ENCODE measurements around the gene VAX1. TPM values are rescaled to one million over a fixed set of nuclear protein-coding genes. Genes with fewer than 3 reads are reported as not detected.
"Not testable (repeated sequence)": the region's sequence is repeated elsewhere in the genome, so short reads cannot be mapped to it uniquely, and the experiment has no call there.

The VAX1 gene
- total and polyA plus RNA-seq, 2 donors (not counting 1 experiment from before 2014, with no cell fraction given) = not detected

GRCh38 chr10:117130862-117131375 is 7.2 kb downstream of the VAX1 start:
- Histone ChIP-seq H4K20me1 (ENCODE audit: control insufficient read depth, extremely low read depth, insufficient read depth, low read length) (no peaks in the 10 kb centered on the region), H3K27ac (ENCODE audit: insufficient read depth, low read length) (no peak overlapping the region), H3K4me2 (ENCODE audit: extremely low read depth, insufficient read depth, low read length) (no peak overlapping the region), H3K9ac (ENCODE audit: insufficient read depth, low read length) (no peak overlapping the region), H3K27me3 (ENCODE audit: control insufficient read depth, insufficient read depth, low read length) (peaks cover 46% of the 10 kb centered on the region), H2AFZ (ENCODE audit: low read length) (no peak overlapping the region), H3K79me2 (ENCODE audit: control insufficient read depth, insufficient read depth, low read length) (no peaks in the 10 kb centered on the region), H3K4me1 (ENCODE audit: control insufficient read depth, extremely low read depth, insufficient read depth, low read length) (no peaks in the 10 kb centered on the region), H3K36me3 (ENCODE audit: control insufficient read depth, insufficient read depth, low read length) (no peaks in the 10 kb centered on the region), H3K9me3 (ENCODE audit: control insufficient read depth, insufficient read depth, low read depth, low read length) (no peaks in the 10 kb centered on the region), H3K4me3 (replicated peaks in 1 of 4; ENCODE audit: control extremely low read depth in 1 of 4, insufficient read depth in 1 of 4, low read depth in 3 of 4, low read length in 4 of 4) (no peak overlapping the region)
- no peak for DNase-seq (ENCODE audit: low read depth in 2 of 2)
- no peak for TF ChIP-seq EZH2 (IDR thresholded peaks at IDR 0.05; ENCODE audit: low read length, missing control alignments)
- TF ChIP-seq, protein P1, sequence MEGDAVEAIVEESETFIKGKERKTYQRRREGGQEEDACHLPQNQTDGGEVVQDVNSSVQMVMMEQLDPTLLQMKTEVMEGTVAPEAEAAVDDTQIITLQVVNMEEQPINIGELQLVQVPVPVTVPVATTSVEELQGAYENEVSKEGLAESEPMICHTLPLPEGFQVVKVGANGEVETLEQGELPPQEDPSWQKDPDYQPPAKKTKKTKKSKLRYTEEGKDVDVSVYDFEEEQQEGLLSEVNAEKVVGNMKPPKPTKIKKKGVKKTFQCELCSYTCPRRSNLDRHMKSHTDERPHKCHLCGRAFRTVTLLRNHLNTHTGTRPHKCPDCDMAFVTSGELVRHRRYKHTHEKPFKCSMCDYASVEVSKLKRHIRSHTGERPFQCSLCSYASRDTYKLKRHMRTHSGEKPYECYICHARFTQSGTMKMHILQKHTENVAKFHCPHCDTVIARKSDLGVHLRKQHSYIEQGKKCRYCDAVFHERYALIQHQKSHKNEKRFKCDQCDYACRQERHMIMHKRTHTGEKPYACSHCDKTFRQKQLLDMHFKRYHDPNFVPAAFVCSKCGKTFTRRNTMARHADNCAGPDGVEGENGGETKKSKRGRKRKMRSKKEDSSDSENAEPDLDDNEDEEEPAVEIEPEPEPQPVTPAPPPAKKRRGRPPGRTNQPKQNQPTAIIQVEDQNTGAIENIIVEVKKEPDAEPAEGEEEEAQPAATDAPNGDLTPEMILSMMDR (conservative IDR thresholded peaks at IDR 0.05 in 1 of 2, IDR thresholded peaks at IDR 0.05 in 1 of 2; ENCODE audit: low read depth in 1 of 2, low read length in 2 of 2) = no peak

DNA sequence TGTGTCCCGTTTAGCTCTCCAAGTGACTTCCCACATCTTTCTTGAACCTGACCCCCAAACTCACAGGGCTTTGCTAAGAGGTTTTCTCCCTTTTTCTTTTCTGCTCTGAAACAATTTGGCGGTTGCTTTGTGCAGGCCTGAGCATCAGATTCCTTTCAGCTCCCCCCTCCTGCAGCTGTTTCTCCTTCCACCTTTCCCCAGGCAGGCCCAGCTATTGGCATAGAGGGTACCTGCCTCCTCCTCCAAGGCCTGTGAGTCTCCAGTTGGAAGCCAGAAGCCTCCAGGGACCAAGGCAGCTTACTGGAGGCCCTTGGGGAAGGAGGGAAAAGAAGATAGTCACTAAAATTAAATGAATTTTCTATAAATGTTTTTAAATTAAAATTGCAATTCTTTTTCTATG is 7.7 kb downstream of the VAX1 start:
- Histone ChIP-seq H3K4me2 (ENCODE audit: extremely low read depth, insufficient read depth, low read length) (no peak overlapping the region), H4K20me1 (ENCODE audit: control insufficient read depth, extremely low read depth, insufficient read depth, low read length) (no peaks in the 10 kb centered on the region), H3K79me2 (ENCODE audit: control insufficient read depth, insufficient read depth, low read length) (no peaks in the 10 kb centered on the region), H3K27ac (ENCODE audit: insufficient read depth, low read length) (no peak overlapping the region), H3K27me3 (ENCODE audit: control insufficient read depth, insufficient read depth, low read length) (peaks cover 42% of the 10 kb centered on the region), H3K9me3 (ENCODE audit: control insufficient read depth, insufficient read depth, low read depth, low read length) (no peaks in the 10 kb centered on the region), H3K36me3 (ENCODE audit: control insufficient read depth, insufficient read depth, low read length) (no peaks in the 10 kb centered on the region), H3K9ac (ENCODE audit: insufficient read depth, low read length) (no peak overlapping the region), H3K4me1 (ENCODE audit: control insufficient read depth, extremely low read depth, insufficient read depth, low read length) (no peaks in the 10 kb centered on the region), H2AFZ (ENCODE audit: low read length) (no peak overlapping the region), H3K4me3 (replicated peaks in 1 of 4; ENCODE audit: control extremely low read depth in 1 of 4, insufficient read depth in 1 of 4, low read depth in 3 of 4, low read length in 4 of 4) (no peak overlapping the region)
- DNase-seq (ENCODE audit: low read depth in 2 of 2) = no peak
- no peak for TF ChIP-seq EZH2 (IDR thresholded peaks at IDR 0.05; ENCODE audit: low read length, missing control alignments)
- TF ChIP-seq, protein P1 (conservative IDR thresholded peaks at IDR 0.05 in 1 of 2, IDR thresholded peaks at IDR 0.05 in 1 of 2; ENCODE audit: low read depth in 1 of 2, low read length in 2 of 2) = no peak

GRCh38 chr10:117126645-117127044 is 11.4 kb downstream of the VAX1 start:
- H3K9me3 ChIP-seq (ENCODE audit: control insufficient read depth, insufficient read depth, low read depth, low read length); DNase-seq (ENCODE audit: low read depth in 2 of 2); H4K20me1 ChIP-seq (ENCODE audit: control insufficient read depth, extremely low read depth, insufficient read depth, low read length); H3K4me1 ChIP-seq (ENCODE audit: control insufficient read depth, extremely low read depth, insufficient read depth, low read length); H3K79me2 ChIP-seq (ENCODE audit: control insufficient read depth, insufficient read depth, low read length); H3K4me3 ChIP-seq (replicated peaks in 1 of 4; ENCODE audit: control extremely low read depth in 1 of 4, insufficient read depth in 1 of 4, low read depth in 3 of 4, low read length in 4 of 4); H2AFZ ChIP-seq (ENCODE audit: low read length); H3K27ac ChIP-seq (ENCODE audit: insufficient read depth, low read length); H3K36me3 ChIP-seq (ENCODE audit: control insufficient read depth, insufficient read depth, low read length); H3K9ac ChIP-seq (ENCODE audit: insufficient read depth, low read length); H3K4me2 ChIP-seq (ENCODE audit: extremely low read depth, insufficient read depth, low read length): not testable (repeated sequence)
- peaks cover 14% of the 10 kb centered on the region for H3K27me3 ChIP-seq (ENCODE audit: control insufficient read depth, insufficient read depth, low read length)

Measured in fibroblast of lung (primary cell).